Measurements from ENCODE around the gene DDX17.
A peak's percentile ranks its signal among the peaks of the same experiment; 100 is the strongest.

Gene DDX17

GRCh38 chr22:38506118-38506962 is at the start of gene DDX17:
Gene DDX17 (minus strand): TSS chr22:38506311.
- DNase-seq (ENCODE audit: low read depth in 2 of 2), result peak; percentile 92 to 95

GRCh38 chr22:38554281-38554680 is 48.2 kb upstream of the DDX17 start:
- no peak for DNase-seq (ENCODE audit: low read depth in 2 of 2)

GRCh38 chr22:38549101-38549894 is 43.2 kb upstream of the DDX17 start:
- no peak for DNase-seq (ENCODE audit: low read depth in 2 of 2)

- no peak for DNase-seq (ENCODE audit: low read depth in 2 of 2)
These were observed 34.6 kb upstream of the DDX17 start for GRCh38 chr22:38540701-38541100.

- no peak for DNase-seq (ENCODE audit: low read depth in 2 of 2)
These were observed 25.3 kb upstream of the DDX17 start for GRCh38 chr22:38531251-38531938.

GRCh38 chr22:38524429-38524828 is 18.3 kb upstream of the DDX17 start:
- DNase-seq (ENCODE audit: low read depth in 2 of 2), result no peak

GRCh38 chr22:38523479-38523878 is 17.4 kb upstream of the DDX17 start:
- DNase-seq (ENCODE audit: low read depth in 2 of 2), result no peak

GRCh38 chr22:38523029-38523428 is 16.9 kb upstream of the DDX17 start:
- DNase-seq (ENCODE audit: low read depth in 2 of 2), result no peak

- DNase-seq (ENCODE audit: low read depth in 2 of 2), result no peak
These were observed 13.5 kb upstream of the DDX17 start for GRCh38 chr22:38519453-38520250.

- DNase-seq (ENCODE audit: low read depth in 2 of 2), result no peak
These were observed 12.5 kb upstream of the DDX17 start for GRCh38 chr22:38518620-38519019.

- no peak for DNase-seq (ENCODE audit: low read depth in 2 of 2)
These were observed 7.0 kb upstream of the DDX17 start for GRCh38 chr22:38513063-38513462.

- no peak for DNase-seq (ENCODE audit: low read depth in 2 of 2)
These were observed 4.4 kb upstream of the DDX17 start for GRCh38 chr22:38510416-38510970.

GRCh38 chr22:38505541-38506117 is 482 bp downstream of the DDX17 start:
- DNase-seq (ENCODE audit: low read depth in 2 of 2), result peak; percentile 39 to 44

- DNase-seq (ENCODE audit: low read depth in 2 of 2), result peak; percentile 36 to 55
These were observed 1.2 kb downstream of the DDX17 start for GRCh38 chr22:38504731-38505540.

- DNase-seq (ENCODE audit: low read depth in 2 of 2), result no peak
These were observed 3.1 kb downstream of the DDX17 start for GRCh38 chr22:38503021-38503420.

GRCh38 chr22:38501797-38502672 is 4.1 kb downstream of the DDX17 start:
- DNase-seq (ENCODE audit: low read depth in 2 of 2), result no peak

GRCh38 chr22:38497869-38498268 is 8.2 kb downstream of the DDX17 start:
- no peak for DNase-seq (ENCODE audit: low read depth in 2 of 2)

GRCh38 chr22:38494939-38495338 is 11.2 kb downstream of the DDX17 start:
- no peak for DNase-seq (ENCODE audit: low read depth in 2 of 2)

- DNase-seq (ENCODE audit: low read depth in 2 of 2), result no peak
These were observed 11.6 kb downstream of the DDX17 start for GRCh38 chr22:38494498-38494897.

Data from stimulated activated CD4-positive, alpha-beta T cell treated with anti-CD3 and anti-CD28 coated beads, Interleukin-12 subunit alpha, Interleukin-12 subunit beta, amount 100 ng/mL, for 24 hours (primary cell).